Omental fat pad (tissue), 4 donors: ENCODE results near the gene TOM1. TPM values are rescaled to one million over a fixed set of nuclear protein-coding genes. Genes with fewer than 3 reads are reported as not detected.
"Not testable (repeated sequence)": the region's sequence is repeated elsewhere in the genome, so short reads cannot be mapped to it uniquely, and the experiment has no call there.

ENCODE experiments used
- ATAC-seq: fragments of 150-250 bp; one replicate; pipeline ENCODE4 v1.9.1; 2016; ENCODE audit warnings: mild to moderate bottlenecking, moderate library complexity; ENCODE audit not compliant: low FRiP score
- DNase-seq: peaks from one replicate; pipeline ENCODE4 v3.0.0-alpha.2; 2019; ENCODE audit warnings: low spot score
- CTCF ChIP-seq, 3 donors: fragments of 450-650 bp; IDR thresholded peaks; one replicate each; pipeline ENCODE4 v1.5.1; 2016 to 2017; ENCODE audit warnings: antibody characterized with exemption in 3 of 3, mild to moderate bottlenecking in 3 of 3, moderate library complexity in 2 of 3
- total RNA-seq, 4 donors: library from RNA; depleted of rRNA; stranded (reverse); fragments of >200 nt; gene quantifications; one replicate each; pipeline ENCODE4 v1.1.0, GENCODE V29; 2016

TOM1 gene
- total RNA-seq, 4 donors from 2014 or later = 65.6 to 109 (median 93.2) TPM

GRCh38 chr22:35357883-35358621 lies 58.4 kb downstream of the TOM1 start:
- no peak for ATAC-seq
- no peak for DNase-seq
- TF ChIP-seq CTCF (IDR thresholded peaks at IDR 0.05) = no peak

- no peak for ATAC-seq
- TF ChIP-seq CTCF (IDR thresholded peaks at IDR 0.05) = no peak
- DNase-seq = no peak
Measured at GRCh38 chr22:35359380-35360065, 59.8 kb downstream of the TOM1 start.

- ATAC-seq = no peak
- no peak for DNase-seq
- TF ChIP-seq CTCF (IDR thresholded peaks at IDR 0.05) = no peak
Measured at GRCh38 chr22:35361001-35361558, 61.4 kb downstream of the TOM1 start.

GRCh38 chr22:35363566-35364086 lies 63.9 kb downstream of the TOM1 start:
- DNase-seq = no peak

GRCh38 chr22:35364230-35364629 lies 64.5 kb downstream of the TOM1 start:
- DNase-seq = not testable (repeated sequence)

More at GRCh38 chr22:35363566-35364086, 63.9 kb downstream of the TOM1 start:
- TF ChIP-seq CTCF (IDR thresholded peaks at IDR 0.05) = no peak
- no peak for ATAC-seq

GRCh38 chr22:35367331-35367886 lies 67.7 kb downstream of the TOM1 start:
- DNase-seq = no peak
- ATAC-seq = no peak
- TF ChIP-seq CTCF (IDR thresholded peaks at IDR 0.05) = no peak

More at GRCh38 chr22:35364230-35364629, 64.5 kb downstream of the TOM1 start:
- not testable (repeated sequence) for ATAC-seq

GRCh38 chr22:35368386-35368785 lies 68.7 kb downstream of the TOM1 start:
- no peak for DNase-seq
- TF ChIP-seq CTCF (IDR thresholded peaks at IDR 0.05) = no peak
- ATAC-seq = no peak
